HCT116 (cell line): ENCODE data around the gene SCAANT1. TPM values are rescaled to one million over a fixed set of nuclear protein-coding genes. Genes with fewer than 3 reads are reported as not detected.
A peak's percentile ranks its signal among the peaks of the same experiment; 100 is the strongest.

ENCODE experiments used
- ATAC-seq: fragments of 200-7000 bp; cut with Tn5 transposase; 2 replicates; pipeline ENCODE4 v1.9.1; 2020; ENCODE audit warnings: mild to moderate bottlenecking, moderate library complexity
- BruUV-seq: library from RNA; stranded (reverse); fragments of 400-500 nt; replicated peaks from 2 replicates; lab custom pipeline; 2021; lab: Mats Ljungman, UMichigan
- CTCF ChIA-PET: fragments of 300-600 bp; sonication (Branson Sonifier 250); formaldehyde crosslinking; loops from one replicate; lab custom pipeline; 2021; ENCODE audit warnings: antibody characterized with exemption; lab: Charles Lee
- POLR2A ChIA-PET: fragments of 300-600, 350-600 bp; sonication (Branson Sonifier 250); formaldehyde crosslinking; loops from one replicate; lab custom pipeline; 2021; ENCODE audit warnings: antibody characterized with exemption; lab: Charles Lee
- RAD21 ChIA-PET, 2 experiments: fragments of 300-600 bp; sonication (Branson Sonifier 250); formaldehyde crosslinking; loops; one replicate each; lab custom pipeline; 2023; ENCODE audit warnings: low total read pairs in 2 of 2; ENCODE audit not compliant: uncharacterized antibody in 2 of 2, unreplicated experiment in 2 of 2, low non-redundant PET in 1 of 2; lab: Charles Lee
- DNase-seq: peaks from one replicate; pipeline ENCODE4 v3.0.0-alpha.2; 2010; ENCODE audit warnings: low read depth, low spot score
- H2AFZ ChIP-seq: fragments of 200-600 bp; shearing (Covaris generic), sonication (generic); 2 replicates; pipeline ENCODE4 v1.6.1; 2017; ENCODE audit warnings: low read depth, mixed run types, mixed read lengths, antibody characterized with exemption, low read length; ENCODE audit not compliant: poor library complexity, severe bottlenecking
- H3K27ac ChIP-seq: 2 replicates; pipeline ENCODE4 v1.5.1; 2012; ENCODE audit warnings: low read depth, low read length
- H3K27me3 ChIP-seq: fragments of 200-600 bp; sonication (generic); 2 replicates; pipeline ENCODE4 v1.6.1; 2016; ENCODE audit warnings: mixed run types, low read length, mixed read lengths; ENCODE audit not compliant: insufficient read depth
- H3K36me3 ChIP-seq, 2 experiments: fragments of 200-500 bp in 1 of 2; fragments of 200-600 bp in 1 of 2; sonication (Bioruptor generic) in 1 of 2; sonication (generic) in 1 of 2; 2 replicates each; pipeline versions ENCODE4 v1.5.1 to v1.6.1; 2014 to 2016; ENCODE audit warnings: low read length in 2 of 2, inconsistent platforms in 1 of 2, mixed read lengths in 1 of 2, mixed run types in 1 of 2; ENCODE audit not compliant: insufficient read depth in 2 of 2, control insufficient read depth in 1 of 2
- H3K4me1 ChIP-seq, 2 experiments: fragments of 200-600 bp in 1 of 2; sonication (generic) in 1 of 2; 2 replicates each; pipeline versions ENCODE4 v1.5.1 to v1.6.1; 2012 to 2017; ENCODE audit warnings: low read length in 2 of 2, inconsistent platforms in 1 of 2, mild to moderate bottlenecking in 1 of 2, mixed read lengths in 1 of 2, mixed run types in 1 of 2, moderate library complexity in 1 of 2; ENCODE audit not compliant: insufficient read depth in 2 of 2, control insufficient read depth in 1 of 2
- H3K4me2 ChIP-seq: fragments of 200-600 bp; sonication (generic); 2 replicates; pipeline ENCODE4 v1.6.1; 2017; ENCODE audit warnings: mixed run types, low read length, mixed read lengths
- H3K4me3 ChIP-seq, 2 experiments: fragments of 200-600 bp in 1 of 2; sonication (generic) in 1 of 2; replicated peaks in 1 of 2; 2 replicates each; pipeline ENCODE4 v1.5.1; 2011 to 2016; ENCODE audit warnings: low read length in 2 of 2, control low read depth in 1 of 2, low read depth in 1 of 2, mild to moderate bottlenecking in 1 of 2, mixed read lengths in 1 of 2, mixed run types in 1 of 2
- H3K79me2 ChIP-seq: fragments of 200-600 bp; sonication (generic); 2 replicates; pipeline ENCODE4 v1.6.1; 2017; ENCODE audit warnings: mild to moderate bottlenecking, mixed run types, low read length, moderate library complexity, mixed read lengths; ENCODE audit not compliant: insufficient read depth
- H3K9ac ChIP-seq: fragments of 200-600 bp; sonication (generic); 2 replicates; pipeline ENCODE4 v1.6.1; 2016; ENCODE audit warnings: low read length, mixed read lengths
- H3K9me2 ChIP-seq: fragments of 200-600 bp; sonication (generic), shearing (Covaris generic); 2 replicates; pipeline ENCODE4 v1.6.1; 2017; ENCODE audit warnings: mixed run types, mild to moderate bottlenecking, moderate library complexity; ENCODE audit not compliant: insufficient read depth
- H3K9me3 ChIP-seq, 2 experiments: fragments of 200-500 bp in 1 of 2; fragments of 200-600 bp in 1 of 2; sonication (Bioruptor generic) in 1 of 2; sonication (generic) in 1 of 2; 2 replicates each; pipeline ENCODE4 v1.6.1; 2014 to 2017; ENCODE audit warnings: low read length in 2 of 2, mixed read lengths in 2 of 2, inconsistent platforms in 1 of 2, low read depth in 1 of 2, mild to moderate bottlenecking in 1 of 2, mixed run types in 1 of 2, moderate library complexity in 1 of 2; ENCODE audit not compliant: control insufficient read depth in 1 of 2, insufficient read depth in 1 of 2
- H4K20me1 ChIP-seq: fragments of 200-600 bp; sonication (generic), shearing (Covaris generic); 2 replicates; pipeline ENCODE4 v1.6.1; 2017; ENCODE audit warnings: mixed run types, mild to moderate bottlenecking, moderate library complexity; ENCODE audit not compliant: insufficient read depth
- CEBPB ChIP-seq: IDR thresholded peaks from 2 replicates; pipeline ENCODE4 v1.6.1; 2012; ENCODE audit warnings: low read depth
- EGR1 ChIP-seq: IDR thresholded peaks from 2 replicates; pipeline ENCODE4 v1.6.1; 2012; ENCODE audit warnings: low read depth
- JUND ChIP-seq: IDR thresholded peaks from 2 replicates; pipeline ENCODE4 v1.6.1; 2012
- POLR2AphosphoS5 ChIP-seq: IDR thresholded peaks from 2 replicates; pipeline ENCODE4 v1.6.1; 2011; ENCODE audit warnings: mild to moderate bottlenecking, low read depth, low read length, moderate library complexity
- REST ChIP-seq: IDR thresholded peaks from 2 replicates; pipeline ENCODE4 v1.6.1; 2012; ENCODE audit warnings: low read depth
- YY1 ChIP-seq: IDR thresholded peaks from 2 replicates; pipeline ENCODE4 v1.6.1; 2011; ENCODE audit warnings: low read length, low read depth, moderate library complexity, mild to moderate bottlenecking; ENCODE audit not compliant: insufficient replicate concordance; ENCODE audit errors: extremely low read depth
- intact Hi-C: fragments of 100-400 bp; cut with micrococcal nuclease; formaldehyde crosslinking; loops from 2 replicates; pipeline ENCODE4 v1.10.0; 2022
- total RNA-seq: library from RNA; stranded (reverse); gene quantifications from one replicate; pipeline ENCODE4 v1.2.1, GENCODE V29; 2021; ENCODE audit not compliant: unreplicated experiment

Gene SCAANT1
- total RNA-seq, 1 experiment from 2014 or later = not detected

- TF ChIP-seq REST (no peak), CEBPB (no peak), JUND (no peak)
These were observed 47.2 kb downstream of the SCAANT1 start (continued) for GRCh38 chr3:63864965-63865327.

- ChIA-PET POLR2A (no interaction called here), CTCF (no interaction called here), RAD21 (no interaction called here)
- DNase-seq = no peak
- no TSS peak for BruUV-seq
- peak overlapping the region; percentile 93 for H3K27ac ChIP-seq
- ATAC-seq = peak; percentile 69
- H3K9me3 ChIP-seq = no peaks in the 10 kb centered on the region
- no peaks in the 10 kb centered on the region for H4K20me1 ChIP-seq
- TF ChIP-seq POLR2AphosphoS5 (0 out of 2 replicates have a peak, but pooled peaks have one; percentile 24), EGR1 (0 out of 2 replicates have a peak, but pooled peaks have one; percentile 17), YY1 (no peak)
- peaks cover 80% of the 10 kb centered on the region for H3K79me2 ChIP-seq
- H3K36me3 ChIP-seq = no peaks in the 10 kb centered on the region
- H3K4me2 ChIP-seq = peak overlapping the region; percentile 82
- no peaks in the 10 kb centered on the region for H3K9me2 ChIP-seq
- peak overlapping the region; percentile 85 for H3K9ac ChIP-seq
- H3K4me1 ChIP-seq = peaks cover 4 to 18% of the 10 kb centered on the region in 2 experiments; a peak in 3 of 4 replicates
- H3K4me3 ChIP-seq = peak overlapping the region; percentile 68 to 79
- intact Hi-C loops = loop anchor here (5.0 kb wide), 1 partner anchor 48 kb away; the partner anchor contains the start of gene SCAANT1
- no peak overlapping the region for H2AFZ ChIP-seq
- no peaks in the 10 kb centered on the region for H3K27me3 ChIP-seq
These were observed 47.9 kb downstream of the SCAANT1 start for GRCh38 chr3:63864008-63864964.
